Measurements from ENCODE around the gene GATAD2A.

- TF ChIP-seq POLR2A (IDR thresholded peaks at IDR 0.05) (no peak), EP300 (IDR thresholded peaks at IDR 0.05; ENCODE audit: low read depth) (no peak)
- TF ChIP-seq, protein P1, sequence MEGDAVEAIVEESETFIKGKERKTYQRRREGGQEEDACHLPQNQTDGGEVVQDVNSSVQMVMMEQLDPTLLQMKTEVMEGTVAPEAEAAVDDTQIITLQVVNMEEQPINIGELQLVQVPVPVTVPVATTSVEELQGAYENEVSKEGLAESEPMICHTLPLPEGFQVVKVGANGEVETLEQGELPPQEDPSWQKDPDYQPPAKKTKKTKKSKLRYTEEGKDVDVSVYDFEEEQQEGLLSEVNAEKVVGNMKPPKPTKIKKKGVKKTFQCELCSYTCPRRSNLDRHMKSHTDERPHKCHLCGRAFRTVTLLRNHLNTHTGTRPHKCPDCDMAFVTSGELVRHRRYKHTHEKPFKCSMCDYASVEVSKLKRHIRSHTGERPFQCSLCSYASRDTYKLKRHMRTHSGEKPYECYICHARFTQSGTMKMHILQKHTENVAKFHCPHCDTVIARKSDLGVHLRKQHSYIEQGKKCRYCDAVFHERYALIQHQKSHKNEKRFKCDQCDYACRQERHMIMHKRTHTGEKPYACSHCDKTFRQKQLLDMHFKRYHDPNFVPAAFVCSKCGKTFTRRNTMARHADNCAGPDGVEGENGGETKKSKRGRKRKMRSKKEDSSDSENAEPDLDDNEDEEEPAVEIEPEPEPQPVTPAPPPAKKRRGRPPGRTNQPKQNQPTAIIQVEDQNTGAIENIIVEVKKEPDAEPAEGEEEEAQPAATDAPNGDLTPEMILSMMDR (IDR thresholded peaks at IDR 0.05), result no peak
These were observed 138.9 kb downstream of the GATAD2A start for GRCh38 chr19:19544257-19544953.

All from transverse colon (tissue), 3 donors.